Keratinocyte (primary cell): ENCODE data around the gene GYG2.

ENCODE experiments used
- CTCF ChIP-seq, 3 experiments: IDR thresholded peaks in 1 of 3; conservative IDR thresholded peaks in 1 of 3; optimal IDR thresholded peaks in 1 of 3; 2 replicates in 2 of 3; 3 replicates in 1 of 3; pipeline versions ENCODE3 to v1.5.1; 2011; ENCODE audit warnings: low read length in 3 of 3, mild to moderate bottlenecking in 3 of 3, moderate library complexity in 2 of 3, control low read depth in 1 of 3, inconsistent platforms in 1 of 3; ENCODE audit not compliant: insufficient read depth in 2 of 3; ENCODE audit errors: extremely low read depth in 1 of 3
- EZH2 ChIP-seq: IDR thresholded peaks from one replicate; pipeline ENCODE4 v1.6.1; 2012; ENCODE audit warnings: inconsistent platforms, mild to moderate bottlenecking, low read length, moderate library complexity

DNA sequence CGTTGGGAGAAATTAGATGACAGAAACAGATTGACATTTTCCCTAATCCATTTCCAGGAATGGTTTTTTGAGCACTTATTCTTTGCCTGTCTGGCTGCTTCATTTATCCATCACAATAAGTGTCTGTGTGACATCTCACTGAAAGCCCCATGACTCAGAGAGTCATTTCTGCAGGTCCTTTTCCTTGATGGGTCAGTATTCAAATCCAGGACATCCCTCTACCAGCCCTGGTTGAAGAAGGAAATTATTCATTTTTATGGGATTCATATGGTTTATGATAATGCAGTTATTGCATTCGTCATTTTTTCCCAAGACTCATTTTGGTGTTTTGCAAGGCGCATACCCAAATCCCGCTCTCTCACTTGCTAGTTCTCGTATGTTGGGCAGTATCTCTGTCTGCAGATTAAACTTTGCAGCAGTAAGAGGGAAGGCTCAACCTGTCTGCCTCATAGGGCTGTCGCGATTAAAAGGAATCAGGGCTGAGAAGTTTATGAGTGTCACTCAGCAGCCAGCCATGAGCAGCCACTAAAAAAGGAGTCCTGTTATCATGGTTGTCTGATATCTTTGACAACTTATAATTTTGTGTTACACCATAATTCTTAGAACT lies 44.0 kb downstream of the GYG2 start:
- no peak for TF ChIP-seq EZH2
- TF ChIP-seq CTCF (optimal IDR thresholded peaks at IDR 0.05 in 1 of 3, IDR thresholded peaks at IDR 0.05 in 1 of 3, conservative IDR thresholded peaks at IDR 0.05 in 1 of 3; ENCODE audit: extremely low read depth in 1 of 3, insufficient read depth in 2 of 3, low read length in 3 of 3): no peak
